Activated T-cell treated with anti-CD3 and anti-CD28 coated beads, Interleukin-2, amount 50 U/mL, for 24 hours (primary cell): ENCODE data around the gene ENTR1.

ENCODE experiments used
- DNase-seq: peaks from one replicate; pipeline ENCODE4 v3.0.0-alpha.2; 2020
- H3K27ac Mint-ChIP-seq: 2 replicates; pipeline ENCODE4 v1.8.0; 2020; ENCODE audit warnings: mild to moderate bottlenecking, mixed read lengths
- H3K27me3 Mint-ChIP-seq: 2 replicates; pipeline ENCODE4 v1.8.0; 2020; ENCODE audit warnings: mixed read lengths
- H3K36me3 Mint-ChIP-seq: 2 replicates; pipeline ENCODE4 v1.8.0; 2020; ENCODE audit warnings: low read depth, mixed read lengths
- H3K4me1 Mint-ChIP-seq: 2 replicates; pipeline ENCODE4 v1.8.0; 2020; ENCODE audit warnings: low read depth, mixed read lengths
- H3K4me3 Mint-ChIP-seq: 2 replicates; pipeline ENCODE4 v1.8.0; 2020; ENCODE audit warnings: mild to moderate bottlenecking, moderate library complexity, mixed read lengths
- H3K9me3 Mint-ChIP-seq: 2 replicates; pipeline ENCODE4 v1.8.0; 2020; ENCODE audit warnings: mixed read lengths

The ENTR1 gene

GRCh38 chr9:136410500-136411287 is at the start of gene ENTR1, which contains the start of gene PMPCA:
Gene ENTR1, minus strand, starts transcription at chr9:136410614. Its CDS starts 217 bp downstream, at chr9:136410397.
Gene PMPCA, plus strand, starts transcription at chr9:136410658. Its CDS starts 11 bp downstream, at chr9:136410669.
- Mint-ChIP-seq H3K36me3 (peaks cover 90% of the 10 kb centered on the region), H3K4me1 (peaks cover 54% of the 10 kb centered on the region), H3K27me3 (no peaks in the 10 kb centered on the region), H3K27ac (peak within 1 kb of the TSS; percentile 97), H3K9me3 (no peaks in the 10 kb centered on the region), H3K4me3 (peak within 1 kb of the TSS; percentile 96)
- DNase-seq: peak; percentile 99

- no peak overlapping the region for H3K27ac Mint-ChIP-seq
- H3K9me3 Mint-ChIP-seq: no peaks in the 10 kb centered on the region
- H3K36me3 Mint-ChIP-seq: peaks cover 96% of the 10 kb centered on the region
- DNase-seq: no peak
- no peak overlapping the region for H3K4me3 Mint-ChIP-seq
- H3K27me3 Mint-ChIP-seq: no peaks in the 10 kb centered on the region
- H3K4me1 Mint-ChIP-seq: no peaks in the 10 kb centered on the region
These were observed 49.0 kb upstream of the ENTR1 start for GRCh38 chr9:136459425-136459824.

GRCh38 chr9:136457326-136457725 is 46.9 kb upstream of the ENTR1 start:
- no peak for DNase-seq
- no peaks in the 10 kb centered on the region for H3K4me1 Mint-ChIP-seq
- H3K4me3 Mint-ChIP-seq: no peak overlapping the region
- H3K9me3 Mint-ChIP-seq: no peaks in the 10 kb centered on the region
- no peak overlapping the region for H3K27ac Mint-ChIP-seq
- H3K27me3 Mint-ChIP-seq: no peaks in the 10 kb centered on the region
- peaks cover 96% of the 10 kb centered on the region for H3K36me3 Mint-ChIP-seq

GRCh38 chr9:136456258-136456657 is 45.8 kb upstream of the ENTR1 start:
- no peaks in the 10 kb centered on the region for H3K27me3 Mint-ChIP-seq
- H3K36me3 Mint-ChIP-seq: peaks cover 96% of the 10 kb centered on the region
- no peaks in the 10 kb centered on the region for H3K4me1 Mint-ChIP-seq
- peak overlapping the region; percentile 59 for H3K27ac Mint-ChIP-seq
- DNase-seq: no peak
- H3K4me3 Mint-ChIP-seq: no peak overlapping the region
- H3K9me3 Mint-ChIP-seq: no peaks in the 10 kb centered on the region

GRCh38 chr9:136455043-136456002 is 44.9 kb upstream of the ENTR1 start:
- Mint-ChIP-seq H3K36me3 (peaks cover 97% of the 10 kb centered on the region), H3K27ac (no peak overlapping the region), H3K9me3 (no peaks in the 10 kb centered on the region), H3K4me1 (no peaks in the 10 kb centered on the region), H3K27me3 (no peaks in the 10 kb centered on the region), H3K4me3 (no peak overlapping the region)
- no peak for DNase-seq

- no peak for DNase-seq
- no peaks in the 10 kb centered on the region for H3K9me3 Mint-ChIP-seq
- peaks cover 99% of the 10 kb centered on the region for H3K36me3 Mint-ChIP-seq
- H3K4me1 Mint-ChIP-seq: no peaks in the 10 kb centered on the region
- H3K4me3 Mint-ChIP-seq: no peak overlapping the region
- H3K27me3 Mint-ChIP-seq: no peaks in the 10 kb centered on the region
- H3K27ac Mint-ChIP-seq: no peak overlapping the region
These were observed 43.8 kb upstream of the ENTR1 start for GRCh38 chr9:136454026-136454796.

- Mint-ChIP-seq H3K4me1 (no peaks in the 10 kb centered on the region), H3K27ac (no peak overlapping the region), H3K4me3 (no peak overlapping the region), H3K9me3 (no peaks in the 10 kb centered on the region), H3K27me3 (no peaks in the 10 kb centered on the region), H3K36me3 (peaks cover 96% of the 10 kb centered on the region)
- DNase-seq: no peak
These were observed 42.9 kb upstream of the ENTR1 start for GRCh38 chr9:136453326-136453725.

GRCh38 chr9:136451221-136451877 is 40.9 kb upstream of the ENTR1 start:
- H3K9me3 Mint-ChIP-seq: no peaks in the 10 kb centered on the region
- H3K4me3 Mint-ChIP-seq: no peak overlapping the region
- DNase-seq: no peak
- peaks cover 95% of the 10 kb centered on the region for H3K36me3 Mint-ChIP-seq
- H3K27ac Mint-ChIP-seq: no peak overlapping the region
- no peaks in the 10 kb centered on the region for H3K27me3 Mint-ChIP-seq
- H3K4me1 Mint-ChIP-seq: no peaks in the 10 kb centered on the region

- Mint-ChIP-seq H3K27me3 (no peaks in the 10 kb centered on the region), H3K27ac (no peak overlapping the region), H3K36me3 (peaks cover 95% of the 10 kb centered on the region), H3K9me3 (no peaks in the 10 kb centered on the region), H3K4me1 (no peaks in the 10 kb centered on the region), H3K4me3 (no peak overlapping the region)
- DNase-seq: no peak
These were observed 38.2 kb upstream of the ENTR1 start for GRCh38 chr9:136448655-136449054.

- H3K9me3 Mint-ChIP-seq: no peaks in the 10 kb centered on the region
- H3K36me3 Mint-ChIP-seq: peaks cover 93% of the 10 kb centered on the region
- no peaks in the 10 kb centered on the region for H3K27me3 Mint-ChIP-seq
- H3K4me3 Mint-ChIP-seq: no peak overlapping the region
- DNase-seq: no peak
- H3K4me1 Mint-ChIP-seq: no peaks in the 10 kb centered on the region
- H3K27ac Mint-ChIP-seq: peak overlapping the region; percentile 11
These were observed 36.9 kb upstream of the ENTR1 start for GRCh38 chr9:136447173-136447778.

GRCh38 chr9:136445799-136446198 is 35.4 kb upstream of the ENTR1 start:
- peaks cover 93% of the 10 kb centered on the region for H3K36me3 Mint-ChIP-seq
- no peak overlapping the region for H3K27ac Mint-ChIP-seq

GRCh38 chr9:136444102-136444501 is 33.7 kb upstream of the ENTR1 start:
- H3K27me3 Mint-ChIP-seq: no peaks in the 10 kb centered on the region
- no peak overlapping the region for H3K27ac Mint-ChIP-seq
- peaks cover 87% of the 10 kb centered on the region for H3K36me3 Mint-ChIP-seq
- no peak for DNase-seq
- peaks cover 6% of the 10 kb centered on the region for H3K4me1 Mint-ChIP-seq
- no peak overlapping the region for H3K4me3 Mint-ChIP-seq
- no peaks in the 10 kb centered on the region for H3K9me3 Mint-ChIP-seq

More at GRCh38 chr9:136445799-136446198, 35.4 kb upstream of the ENTR1 start:
- Mint-ChIP-seq H3K4me3 (no peak overlapping the region), H3K4me1 (no peaks in the 10 kb centered on the region), H3K27me3 (no peaks in the 10 kb centered on the region), H3K9me3 (no peaks in the 10 kb centered on the region)
- no peak for DNase-seq

- Mint-ChIP-seq H3K4me1 (peaks cover 6% of the 10 kb centered on the region), H3K9me3 (no peaks in the 10 kb centered on the region), H3K36me3 (peaks cover 84% of the 10 kb centered on the region), H3K27me3 (no peaks in the 10 kb centered on the region), H3K4me3 (no peak overlapping the region), H3K27ac (peak overlapping the region; percentile 40)
- DNase-seq: no peak
These were observed 33.3 kb upstream of the ENTR1 start for GRCh38 chr9:136443687-136444086.
